ENCODE data around the gene GPN2. TPM values are rescaled to one million over a fixed set of nuclear protein-coding genes. Genes with fewer than 3 reads are reported as not detected.

GPN2 gene
- total and polyA plus RNA-seq, 12 donors, result 12.4 to 31.3 (median 20.4) TPM

DNA sequence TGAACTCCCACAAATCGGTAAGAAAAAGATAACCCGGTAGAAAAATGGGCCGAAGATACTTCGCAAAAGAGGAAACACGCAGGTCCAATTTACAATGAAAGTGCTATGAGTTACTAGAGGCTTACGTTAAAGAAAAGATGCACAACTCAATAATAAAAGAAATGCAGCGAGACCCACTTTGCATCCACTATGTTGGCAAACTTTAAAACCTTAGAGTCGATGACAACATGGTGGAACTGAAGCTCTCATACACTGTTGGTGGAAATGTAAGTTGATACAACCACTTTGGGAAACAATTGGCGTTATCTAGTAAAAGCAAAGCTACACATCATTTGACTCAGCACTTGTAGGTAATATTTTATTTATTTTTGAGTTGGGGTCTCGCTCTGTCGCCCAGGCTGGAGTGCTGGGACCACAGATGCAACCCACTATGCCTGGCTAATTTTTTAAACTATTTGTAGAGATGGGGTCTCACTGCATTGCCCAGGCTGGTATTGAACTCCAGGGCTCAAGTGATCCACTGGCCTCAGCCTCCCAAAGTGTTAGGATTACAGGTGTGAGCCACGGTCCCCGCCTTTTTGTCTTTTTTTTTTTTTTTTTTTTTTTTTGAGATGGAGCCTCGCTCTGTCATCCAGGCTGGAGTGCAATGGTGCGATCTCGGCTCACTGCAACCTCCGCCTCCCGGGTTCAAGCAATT is 10.9 kb upstream of the GPN2 start:
- TF ChIP-seq, protein P1, sequence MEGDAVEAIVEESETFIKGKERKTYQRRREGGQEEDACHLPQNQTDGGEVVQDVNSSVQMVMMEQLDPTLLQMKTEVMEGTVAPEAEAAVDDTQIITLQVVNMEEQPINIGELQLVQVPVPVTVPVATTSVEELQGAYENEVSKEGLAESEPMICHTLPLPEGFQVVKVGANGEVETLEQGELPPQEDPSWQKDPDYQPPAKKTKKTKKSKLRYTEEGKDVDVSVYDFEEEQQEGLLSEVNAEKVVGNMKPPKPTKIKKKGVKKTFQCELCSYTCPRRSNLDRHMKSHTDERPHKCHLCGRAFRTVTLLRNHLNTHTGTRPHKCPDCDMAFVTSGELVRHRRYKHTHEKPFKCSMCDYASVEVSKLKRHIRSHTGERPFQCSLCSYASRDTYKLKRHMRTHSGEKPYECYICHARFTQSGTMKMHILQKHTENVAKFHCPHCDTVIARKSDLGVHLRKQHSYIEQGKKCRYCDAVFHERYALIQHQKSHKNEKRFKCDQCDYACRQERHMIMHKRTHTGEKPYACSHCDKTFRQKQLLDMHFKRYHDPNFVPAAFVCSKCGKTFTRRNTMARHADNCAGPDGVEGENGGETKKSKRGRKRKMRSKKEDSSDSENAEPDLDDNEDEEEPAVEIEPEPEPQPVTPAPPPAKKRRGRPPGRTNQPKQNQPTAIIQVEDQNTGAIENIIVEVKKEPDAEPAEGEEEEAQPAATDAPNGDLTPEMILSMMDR (IDR thresholded peaks at IDR 0.05), result no peak
- no peaks in the 10 kb centered on the region for H3K9me3 ChIP-seq
- peaks cover 10 to 28% (median 15%) of the 10 kb centered on the region in 9 donors for H3K4me1 ChIP-seq
- 66% methylated on average over 17 to 18 of the region's 18 CpGs for WGBS, 2 donors
- DNase-seq (no peak), ATAC-seq (no peak)
- no peaks in the 10 kb centered on the region for H3K27me3 ChIP-seq
- intact Hi-C loops (cut with DNase I), result no loop called here
- peak overlapping the region in 9 of 10 donors; percentile 61 to 91 (median 81) for H3K27ac ChIP-seq
- peak overlapping the region; percentile 58 to 98 (median 92) for H3K4me3 ChIP-seq
- H3K36me3 ChIP-seq, result peaks cover 0 to 28% (median 9%) of the 10 kb centered on the region in 9 donors

DNA sequence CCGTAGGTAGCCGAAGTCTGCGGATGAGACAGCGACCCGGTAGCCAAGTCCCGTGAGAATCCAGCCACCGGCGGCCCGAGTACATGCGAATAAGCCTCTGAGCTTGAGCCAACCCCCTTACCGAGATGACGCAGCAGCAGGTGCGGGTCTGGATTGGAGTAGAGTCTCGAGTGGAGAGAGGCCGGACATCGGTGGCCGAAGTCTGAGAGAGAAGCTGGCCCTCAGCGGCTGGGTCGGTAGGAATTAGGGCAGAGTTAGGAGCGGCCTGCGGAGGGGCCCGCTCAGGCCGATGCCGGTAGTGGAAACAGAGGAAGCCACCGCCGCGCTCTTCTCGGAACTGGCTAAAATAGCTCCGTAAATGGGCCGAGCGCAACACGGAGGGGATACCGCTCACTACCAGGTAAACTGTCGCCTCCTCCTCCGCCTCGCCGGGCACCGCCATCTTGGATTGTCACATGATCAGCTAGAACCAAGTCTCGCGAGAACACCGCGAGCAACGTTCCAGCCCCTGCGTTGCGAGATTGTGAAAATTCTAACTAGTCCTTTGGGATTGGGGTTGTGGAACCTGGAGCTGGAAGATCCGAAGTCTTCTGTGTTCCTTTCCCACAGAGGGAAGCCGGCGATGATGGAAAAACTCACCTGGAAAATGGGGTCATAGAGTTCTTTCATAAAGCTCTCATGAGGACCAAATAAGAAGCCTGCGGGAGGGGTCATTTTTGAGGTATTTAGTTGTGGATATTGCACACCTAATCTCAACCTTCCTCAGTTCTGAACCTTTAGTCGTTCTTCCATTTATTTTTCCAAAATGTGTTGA is 10.1 kb upstream of the GPN2 start, which contains the start of gene GPATCH3:
Gene GPATCH3, minus strand, starts transcription at position 467 of the 814 bp plus-strand sequence. Its CDS starts 25 bp downstream, at position 442.
- 0 to 1% methylated on average over 50 of the region's 50 CpGs for WGBS, 2 donors
- DNase-seq, result peak; percentile 92 to 93
- Histone ChIP-seq H3K4me1 (peaks cover 10 to 28% (median 15%) of the 10 kb centered on the region in 9 donors), H3K27ac (peak within 1 kb of the TSS; percentile 38 to 91 (median 79)), H3K27me3 (no peaks in the 10 kb centered on the region), H3K4me3 (peak within 1 kb of the TSS; percentile 58 to 98 (median 92)), H3K9me3 (no peaks in the 10 kb centered on the region), H3K36me3 (peaks cover 0 to 35% (median 15%) of the 10 kb centered on the region in 9 donors)
- TF ChIP-seq, protein P1 (IDR thresholded peaks at IDR 0.05), result no peak
- peak; percentile 86 to 96 (median 94) for ATAC-seq
- intact Hi-C loops (cut with DNase I), result no loop called here

DNA sequence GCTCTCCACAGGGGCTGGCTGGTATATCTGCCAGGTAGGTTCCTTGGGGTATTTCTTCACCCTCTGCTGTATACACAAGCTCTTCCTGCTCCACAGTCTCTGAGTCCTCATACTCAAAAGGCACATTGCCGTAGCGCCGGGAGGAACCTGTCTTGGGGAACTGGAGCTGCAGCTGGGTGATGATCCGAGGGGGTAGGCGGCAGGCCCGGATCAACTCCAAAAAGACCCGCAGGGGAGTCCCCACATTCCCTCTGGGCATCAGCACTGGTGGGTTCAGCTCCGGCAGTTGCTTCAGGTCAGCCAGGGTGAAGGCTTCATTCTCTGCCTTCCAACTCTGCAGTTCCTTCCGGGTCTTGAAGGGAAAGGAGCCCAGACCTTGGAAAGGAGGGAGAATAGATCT is 7.3 kb upstream of the GPN2 start:
- TF ChIP-seq, protein P1 (IDR thresholded peaks at IDR 0.05), result no peak
- no peaks in the 10 kb centered on the region for H3K9me3 ChIP-seq
- intact Hi-C loops (cut with DNase I), result no loop called here
- no peak overlapping the region for H3K4me3 ChIP-seq
- 93 to 96% methylated on average over 9 of the region's 9 CpGs for WGBS, 2 donors
- H3K4me1 ChIP-seq, result peaks cover 10 to 29% (median 15%) of the 10 kb centered on the region in 9 donors
- DNase-seq (no peak), ATAC-seq (no peak)
- H3K27me3 ChIP-seq, result no peaks in the 10 kb centered on the region
- peaks cover 0 to 64% (median 25%) of the 10 kb centered on the region in 9 donors for H3K36me3 ChIP-seq
- no peak overlapping the region for H3K27ac ChIP-seq

DNA sequence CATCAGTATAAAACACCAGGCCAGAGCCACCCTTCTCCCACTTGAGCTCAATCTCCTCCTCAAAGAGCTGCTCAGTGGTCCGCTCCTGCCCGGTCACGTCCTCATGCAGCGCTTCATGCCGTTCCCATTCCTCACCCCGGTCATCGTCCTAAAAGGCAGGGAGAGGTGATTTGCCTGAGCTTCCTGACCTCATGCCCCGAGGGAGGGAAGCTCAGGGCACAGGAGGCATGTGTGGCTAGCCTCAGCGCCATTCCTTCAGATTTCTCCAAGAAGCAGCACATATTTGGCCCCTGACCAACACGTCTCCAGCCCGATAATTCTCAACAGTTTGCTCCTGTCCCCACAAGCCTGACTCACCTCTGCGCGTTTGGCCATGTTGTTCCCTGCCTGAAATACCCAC is 4.2 kb upstream of the GPN2 start:
- H3K4me3 ChIP-seq, result no peak overlapping the region
- DNase-seq, result no peak
- TF ChIP-seq, protein P1 (IDR thresholded peaks at IDR 0.05), result no peak
- peaks cover 7 to 27% (median 19%) of the 10 kb centered on the region in 9 donors for H3K4me1 ChIP-seq
- ATAC-seq, result no peak
- intact Hi-C loops (cut with DNase I), result no loop called here
- no peaks in the 10 kb centered on the region for H3K27me3 ChIP-seq
- H3K9me3 ChIP-seq, result no peaks in the 10 kb centered on the region
- H3K27ac ChIP-seq, result no peak overlapping the region
- WGBS, 2 donors, result 93 to 95% methylated on average over 13 of the region's 13 CpGs
- H3K36me3 ChIP-seq, result peaks cover 0 to 78% (median 29%) of the 10 kb centered on the region in 9 donors

Data from heart right ventricle (tissue), 16 donors.